NCI-H1105 (cell line): ENCODE measurements around the gene BTBD9.

Experiments
- DNase-seq: peaks from one replicate; lab custom pipeline; 2025; lab: John Stamatoyannopoulos, UW

BTBD9 gene

GRCh38 chr6:38161754-38162492 lies 477.8 kb downstream of the BTBD9 start:
- no peak for DNase-seq

- no peak for DNase-seq
Observed at GRCh38 chr6:38161331-38161730, 478.4 kb downstream of the BTBD9 start.

DNA sequence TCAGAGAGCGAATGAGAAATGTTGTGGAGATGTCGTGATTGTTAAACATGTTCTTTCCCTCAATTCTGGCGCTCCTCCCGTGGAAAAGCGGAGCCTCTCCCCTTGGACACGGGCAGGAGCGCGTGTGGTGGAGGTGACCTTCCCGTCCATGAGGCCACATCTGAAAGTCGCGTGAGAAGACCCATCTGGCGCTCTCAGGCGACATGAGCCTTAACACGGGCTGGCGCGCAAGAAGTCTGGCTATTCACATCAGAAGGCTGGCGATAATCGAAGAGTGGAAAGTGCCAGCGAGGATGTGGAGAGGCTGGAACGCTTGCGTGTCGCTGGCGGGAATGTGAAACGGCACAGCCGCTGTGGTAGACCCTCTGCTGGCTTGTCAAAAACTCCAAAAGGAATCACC lies 478.9 kb downstream of the BTBD9 start:
- DNase-seq, result no peak

DNA sequence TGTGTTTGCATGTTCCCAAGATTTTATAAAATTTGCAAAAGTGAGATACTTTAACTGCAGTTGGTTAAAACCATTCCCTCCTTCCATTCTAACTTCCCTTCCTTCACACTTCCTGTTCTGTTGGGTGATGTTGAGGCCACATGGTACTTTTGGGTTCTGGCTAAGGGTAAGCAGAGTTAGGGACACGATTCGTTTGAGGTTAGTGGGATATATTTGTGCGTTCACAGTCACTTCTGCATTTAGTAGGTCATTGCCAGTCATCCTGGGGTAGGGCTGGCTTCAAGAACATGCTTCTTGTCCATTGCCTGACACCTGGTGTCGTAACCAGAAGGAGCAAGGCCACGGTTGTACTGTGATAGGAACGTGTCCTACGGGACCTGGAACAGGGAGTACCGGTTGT lies 480.1 kb downstream of the BTBD9 start:
- DNase-seq, result no peak

DNA sequence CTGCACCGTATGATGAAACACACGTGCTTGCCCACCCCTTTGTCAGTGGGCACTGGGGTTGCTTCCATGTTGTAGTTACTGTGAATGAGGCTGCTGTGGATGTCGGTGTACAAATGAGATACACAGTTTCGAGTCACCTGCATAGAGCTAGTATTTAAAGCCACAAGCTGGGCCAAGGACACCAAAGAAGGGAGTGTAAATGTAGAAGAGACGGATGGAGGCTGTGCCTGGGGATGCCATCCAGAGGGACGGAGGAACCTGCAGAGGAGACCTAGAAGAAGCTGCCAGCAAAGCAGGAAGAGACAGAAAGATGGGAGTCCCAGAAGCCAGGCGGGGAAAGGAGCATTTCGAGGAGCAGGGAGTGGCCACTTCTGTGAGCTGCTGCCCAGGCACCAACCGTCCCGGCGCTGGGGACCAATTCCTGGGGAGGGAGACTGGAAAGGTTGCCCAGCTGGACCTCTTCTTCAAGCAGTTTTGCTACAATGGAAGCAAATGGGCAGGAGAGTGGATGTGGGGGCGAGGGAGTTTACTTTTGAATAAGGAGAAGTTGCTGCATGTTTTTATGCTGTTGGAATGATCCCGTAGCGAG lies 480.9 kb downstream of the BTBD9 start:
- DNase-seq, result no peak

GRCh38 chr6:38157905-38158304 lies 481.8 kb downstream of the BTBD9 start:
- DNase-seq, result no peak

DNA sequence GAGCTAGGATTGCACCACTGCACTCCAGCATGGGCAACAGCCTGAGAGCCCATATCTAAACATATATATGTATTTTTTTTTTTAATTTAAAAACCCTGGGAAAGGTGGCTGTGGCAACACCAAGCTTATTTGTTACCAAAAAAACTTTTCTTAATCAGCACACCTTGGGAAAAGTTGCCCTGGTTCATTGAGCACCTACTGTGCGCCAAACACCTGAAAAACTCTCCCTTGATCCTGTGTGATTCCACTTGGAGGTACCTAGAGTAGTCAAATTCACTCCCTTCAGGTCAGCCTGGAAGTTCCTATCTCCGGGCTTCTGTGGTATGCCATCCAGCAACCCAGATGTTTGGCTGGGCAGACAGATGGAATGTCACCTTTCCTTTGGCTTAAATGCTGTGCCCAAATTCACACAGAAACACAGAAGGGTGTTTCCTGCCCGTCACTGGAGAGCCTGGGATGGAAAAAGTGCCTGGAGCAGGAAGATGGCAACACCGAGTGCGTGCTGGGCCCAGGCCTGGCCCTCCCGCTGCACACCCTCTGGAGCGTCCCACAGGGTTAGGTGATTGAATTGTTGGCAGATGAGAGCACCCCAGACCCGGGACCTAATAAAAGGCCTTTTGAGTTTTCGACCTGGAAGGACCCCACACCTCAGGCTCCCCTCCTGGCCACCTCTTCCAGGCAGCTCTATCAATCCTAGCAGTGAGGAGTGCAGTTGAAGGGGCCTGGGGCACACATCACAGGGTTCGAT lies 482.7 kb downstream of the BTBD9 start:
- no peak for DNase-seq

DNA sequence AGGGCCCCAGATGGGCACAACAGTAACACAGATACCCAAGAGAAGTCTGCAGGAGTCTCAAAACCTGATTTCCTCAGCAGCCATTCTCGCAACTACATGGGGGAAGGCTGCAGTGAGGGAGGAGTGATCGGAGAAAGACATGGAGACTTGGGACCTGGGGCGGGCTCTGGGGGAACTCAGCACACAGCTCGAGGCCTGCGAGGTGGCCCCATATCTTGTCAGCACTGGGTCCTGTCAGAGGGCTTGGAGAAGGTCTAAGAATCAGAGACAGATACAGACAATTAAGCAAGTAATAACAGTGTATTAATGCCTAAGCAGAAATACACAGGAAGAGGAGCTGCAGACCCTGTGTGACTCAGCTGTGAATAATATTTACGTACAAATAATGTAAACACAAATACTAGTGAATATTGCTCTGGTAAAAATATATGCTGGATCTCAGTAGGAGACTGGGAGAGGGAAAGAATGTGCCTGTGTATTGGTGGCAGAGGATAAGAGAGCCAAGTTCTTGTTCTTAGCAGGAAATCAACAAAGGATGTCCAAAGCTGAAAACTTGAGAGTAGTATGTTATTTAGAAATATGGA lies 484.0 kb downstream of the BTBD9 start:
- DNase-seq, result no peak

DNA sequence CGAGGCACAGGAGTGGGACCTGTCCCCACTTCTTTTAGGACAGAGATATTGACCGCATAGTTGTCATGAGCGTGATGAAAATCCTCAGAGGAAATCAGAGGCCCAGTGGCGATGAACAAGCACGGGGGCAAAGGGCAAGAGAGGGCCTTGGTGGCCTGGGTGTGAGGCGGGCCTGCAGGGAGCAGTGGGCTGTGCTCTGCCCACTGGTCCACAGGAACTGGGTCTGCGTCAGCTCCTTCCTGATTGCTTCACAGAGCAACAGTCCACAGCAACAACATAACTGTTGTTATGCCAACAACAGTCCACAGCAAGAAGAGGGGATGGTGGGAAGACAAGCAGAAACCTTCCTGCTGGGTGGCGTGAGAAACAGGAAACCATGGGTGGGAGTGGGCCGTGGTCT lies 484.6 kb downstream of the BTBD9 start:
- no peak for DNase-seq

GRCh38 chr6:38154731-38155130 lies 485.0 kb downstream of the BTBD9 start:
- DNase-seq, result no peak

- DNase-seq, result no peak
Observed at GRCh38 chr6:38153798-38154345, 485.9 kb downstream of the BTBD9 start.

DNA sequence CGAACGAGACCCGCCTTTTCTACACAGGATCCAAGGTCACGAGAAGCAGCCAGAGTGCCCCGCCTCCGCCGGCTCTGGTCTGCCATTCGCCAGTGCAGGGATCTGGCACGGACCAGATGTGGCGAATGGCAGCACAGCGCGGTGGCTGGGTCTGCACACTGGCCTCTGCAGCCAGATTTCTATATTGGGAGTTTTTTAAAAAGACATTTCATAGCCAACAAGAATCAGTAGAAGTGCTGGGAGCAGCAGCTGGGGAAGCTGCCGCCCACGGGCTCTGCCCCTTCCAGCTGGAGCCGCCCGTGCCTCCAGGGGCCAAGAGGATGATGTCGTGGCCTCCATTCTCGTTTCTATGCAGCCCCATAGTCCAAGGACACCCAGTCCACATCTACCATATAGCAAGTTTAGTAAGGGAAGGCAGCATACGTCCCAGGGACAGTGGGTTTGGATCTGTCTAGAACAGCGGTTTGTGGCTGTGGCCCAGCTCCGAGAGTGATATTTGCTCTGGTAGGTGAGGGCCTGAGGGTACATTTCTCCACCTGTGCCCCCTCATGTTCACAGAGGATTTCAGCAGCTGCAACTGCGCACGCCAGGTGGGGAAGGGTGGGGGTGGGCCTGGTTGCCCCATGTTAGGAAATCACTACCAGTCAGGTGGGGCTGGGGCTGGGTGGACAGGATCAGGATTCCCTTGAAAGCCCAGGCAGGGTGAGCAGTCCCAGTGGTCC lies 486.5 kb downstream of the BTBD9 start:
- no peak for DNase-seq

DNA sequence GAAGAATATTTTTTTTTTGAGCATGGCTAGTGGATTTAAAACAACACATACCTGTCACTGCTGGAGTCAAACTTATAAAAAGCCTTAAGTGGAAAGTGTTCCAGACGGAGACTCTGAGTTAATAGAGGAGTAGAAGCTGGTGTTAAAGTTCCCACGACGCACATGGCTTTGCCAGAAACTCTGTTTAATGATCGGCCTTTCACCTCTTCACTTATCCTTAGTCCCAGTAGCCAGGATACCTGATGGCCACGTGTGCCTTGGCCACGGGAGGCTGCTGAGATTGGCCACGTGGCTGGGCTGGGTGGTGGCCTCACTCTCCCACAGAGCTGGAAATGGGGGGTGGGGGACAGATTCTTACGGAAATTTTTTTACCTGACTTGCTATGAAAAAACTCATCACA lies 487.1 kb downstream of the BTBD9 start:
- DNase-seq, result no peak

DNA sequence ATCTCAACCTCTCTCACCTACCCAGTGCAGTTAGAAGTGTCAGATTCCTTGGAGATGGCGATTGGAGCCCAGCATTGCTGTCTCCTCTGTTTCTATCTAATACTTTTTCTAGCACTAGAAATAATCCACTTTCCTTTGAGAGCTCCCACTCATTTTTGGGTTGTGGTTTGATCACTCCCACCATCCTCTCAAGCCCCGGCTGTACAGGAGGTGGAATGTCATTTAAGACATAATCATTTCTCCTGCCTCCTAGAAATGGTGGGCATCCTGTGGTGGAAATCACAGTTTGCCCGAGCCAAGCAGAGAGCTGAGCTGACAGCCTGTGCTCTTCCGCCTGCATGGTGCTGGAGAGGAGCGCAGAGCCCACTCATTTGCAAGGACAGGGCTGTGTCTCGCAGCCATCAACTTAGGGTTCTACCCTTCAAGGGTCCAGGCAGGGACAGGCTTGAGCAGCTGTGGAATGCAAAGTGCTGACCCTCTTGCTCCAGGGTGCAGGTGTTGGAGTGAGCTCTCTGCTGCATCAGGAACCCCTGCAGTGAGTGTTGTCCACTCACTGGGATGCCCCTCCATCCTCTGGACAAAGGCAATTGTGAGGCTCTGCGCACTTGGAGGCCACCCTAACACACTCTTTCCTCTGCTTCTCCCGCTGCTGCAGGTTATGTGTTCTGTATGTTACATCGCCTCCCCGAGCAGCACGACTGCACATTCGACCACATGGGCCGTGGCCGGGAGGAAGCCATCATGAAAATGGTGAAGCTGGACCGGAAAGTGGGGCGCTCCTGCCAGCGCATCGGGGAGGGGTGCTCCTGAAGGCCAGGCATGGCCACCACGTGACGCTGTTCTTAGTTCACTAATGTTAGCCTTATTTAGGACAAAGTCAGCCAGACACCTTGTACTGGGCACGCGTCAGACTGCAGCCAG lies 487.9 kb downstream of the BTBD9 start:
- no peak for DNase-seq

DNA sequence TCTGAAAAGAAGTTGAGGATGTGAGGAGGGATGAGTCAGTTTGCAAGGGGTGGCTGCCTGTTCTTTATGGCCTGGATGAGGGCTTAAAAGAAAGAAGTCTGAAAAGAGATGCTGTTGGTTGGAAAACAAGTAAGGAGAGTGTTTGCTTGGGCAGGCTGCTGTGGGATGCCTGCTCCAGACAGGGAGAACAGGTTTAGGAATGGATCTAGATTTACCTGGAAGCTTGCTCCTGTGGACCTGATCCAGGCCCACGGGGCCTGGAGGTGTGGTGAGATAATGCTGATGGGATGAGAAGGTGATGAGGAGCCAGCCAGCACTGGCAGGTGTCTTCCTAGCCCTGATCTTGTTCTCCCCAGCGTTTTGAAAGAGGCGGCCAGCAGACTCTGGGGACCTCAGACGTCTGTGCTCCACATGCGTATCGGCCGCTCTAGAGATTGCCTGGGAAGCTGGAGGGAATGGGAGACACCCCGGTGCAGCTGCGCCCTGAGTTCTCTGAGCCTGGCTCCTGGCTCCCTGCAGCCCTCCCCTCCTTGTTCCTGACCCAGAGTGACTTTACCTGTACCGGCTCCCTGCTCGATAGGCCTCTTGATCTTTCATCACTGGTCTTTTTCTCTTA lies 488.9 kb downstream of the BTBD9 start:
- no peak for DNase-seq

DNA sequence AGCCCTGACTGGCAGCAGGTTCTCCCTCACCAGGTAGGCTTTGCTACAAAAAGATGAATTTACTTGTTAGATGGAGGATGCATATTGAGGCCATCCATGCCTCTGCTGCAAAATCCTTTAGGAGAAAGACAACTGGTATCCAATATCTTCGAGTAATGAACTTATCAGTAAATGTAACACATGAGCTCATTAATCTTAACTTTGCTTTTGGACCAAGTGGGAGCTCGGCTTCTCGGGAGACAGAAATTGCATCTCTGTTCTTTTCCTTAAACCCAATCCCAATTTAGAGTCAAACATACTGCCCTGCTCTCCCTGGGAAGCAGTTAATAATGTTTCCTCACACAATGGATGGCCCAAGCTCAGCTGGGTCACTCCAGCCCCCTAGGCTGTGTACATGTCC lies 489.7 kb downstream of the BTBD9 start:
- no peak for DNase-seq

DNA sequence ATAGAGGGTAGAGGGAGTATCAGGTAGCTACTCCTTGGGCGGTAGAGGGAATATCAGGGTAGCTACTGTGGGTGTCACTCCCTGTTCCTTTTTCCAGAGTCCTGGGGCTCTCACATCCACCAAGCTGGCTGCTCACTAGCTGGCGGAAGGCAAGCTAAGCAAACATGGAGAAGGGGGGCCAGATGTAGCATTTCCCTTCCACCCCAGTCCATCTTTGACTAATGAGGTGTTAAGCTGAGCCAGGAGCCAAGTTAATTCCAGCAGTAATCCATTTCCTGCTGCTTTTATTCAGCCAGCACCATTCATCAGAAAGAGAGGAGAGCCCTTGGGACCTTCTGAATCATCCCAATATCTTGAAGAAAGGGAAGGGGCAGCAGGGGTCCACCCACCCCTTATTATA lies 490.2 kb downstream of the BTBD9 start:
- DNase-seq, result no peak

GRCh38 chr6:38148606-38149005 lies 491.1 kb downstream of the BTBD9 start:
- no peak for DNase-seq

DNA sequence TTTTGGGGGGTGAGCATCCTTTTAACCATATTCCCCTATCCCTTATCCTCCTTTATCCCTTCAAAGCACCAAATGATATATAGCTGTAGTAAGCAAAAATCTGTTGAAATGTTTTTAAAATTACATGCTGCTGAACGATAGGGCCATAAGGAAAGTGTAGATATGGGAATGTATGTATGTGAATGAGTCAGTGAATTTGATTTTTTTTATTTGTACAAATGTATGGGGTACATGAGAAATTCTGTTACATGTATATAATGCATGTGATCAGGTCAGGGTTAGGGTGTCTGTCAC lies 493.0 kb downstream of the BTBD9 start:
- DNase-seq, result no peak

DNA sequence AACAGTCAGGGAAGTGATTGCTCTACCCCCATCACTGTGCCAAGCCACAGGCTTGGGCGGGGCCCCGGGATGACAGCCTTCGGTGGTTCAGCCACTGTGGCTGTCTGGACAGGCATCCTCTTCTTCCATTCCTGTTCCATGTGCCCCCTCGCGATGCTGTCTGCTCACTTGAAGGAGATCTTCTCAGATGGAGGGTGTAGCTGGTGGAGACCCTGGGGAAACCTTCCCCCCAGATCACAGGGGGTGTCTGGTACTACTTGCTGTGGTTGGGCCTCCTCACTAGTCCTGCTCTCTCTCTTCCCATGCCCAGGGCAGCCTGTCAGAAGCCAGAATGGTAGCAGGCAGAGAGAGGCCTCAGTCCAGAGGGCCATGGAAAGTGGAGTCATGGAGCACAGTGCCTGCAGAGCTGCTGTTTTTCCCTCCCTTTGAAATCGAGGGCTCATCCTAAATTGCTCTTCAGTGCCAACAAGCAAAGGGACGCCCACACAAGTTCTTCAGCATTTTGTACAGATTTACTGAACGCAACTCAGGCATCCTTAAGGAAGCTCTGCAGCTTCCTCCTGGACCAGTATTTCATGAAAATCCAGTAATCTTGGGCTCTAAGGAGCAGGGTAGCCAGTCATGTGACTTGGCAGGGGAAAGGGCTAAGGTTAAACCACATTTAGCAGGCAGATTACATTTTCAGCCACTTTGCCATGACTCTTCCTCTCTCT lies 493.6 kb downstream of the BTBD9 start:
- DNase-seq, result no peak
